PC-3 (cell line): ENCODE results near the gene SETDB1. TPM values are rescaled to one million over a fixed set of nuclear protein-coding genes. Genes with fewer than 3 reads are reported as not detected.

Source experiments
- ATAC-seq: fragments of 200-7000 bp; cut with Tn5 transposase; 2 replicates; pipeline ENCODE4 v1.9.1; 2020; ENCODE audit warnings: mild to moderate bottlenecking, moderate library complexity
- BruUV-seq: library from RNA; stranded (reverse); fragments of 400-500 nt; replicated peaks from 2 replicates; lab custom pipeline; 2021; lab: Mats Ljungman, UMichigan
- CTCF ChIA-PET: fragments of 300-600 bp; sonication (Branson Sonifier 250); formaldehyde crosslinking; loops from one replicate; lab custom pipeline; 2022; ENCODE audit warnings: antibody characterized with exemption; lab: Charles Lee
- POLR2A ChIA-PET: fragments of 300-600 bp; sonication (Branson Sonifier 250); formaldehyde crosslinking; loops from one replicate; lab custom pipeline; 2022; ENCODE audit warnings: antibody characterized with exemption; ENCODE audit not compliant: unreplicated experiment; lab: Charles Lee
- DNase-seq: peaks from one replicate; pipeline ENCODE4 v3.0.0-alpha.2; 2015
- H2AFZ ChIP-seq: fragments of 300-600 bp; sonication (generic); 2 replicates; pipeline ENCODE4 v1.6.0; 2016; ENCODE audit warnings: antibody characterized with exemption, low read length
- H3F3A ChIP-seq: fragments of 300-600 bp; sonication (generic); one replicate; pipeline ENCODE4 v1.6.0; 2017; ENCODE audit warnings: antibody characterized with exemption, low read length, control low read depth, mild to moderate bottlenecking; ENCODE audit not compliant: unreplicated experiment
- H3K27ac ChIP-seq: fragments of 300-600 bp; sonication (generic); 2 replicates; pipeline ENCODE4 v1.5.1; 2016; ENCODE audit warnings: mild to moderate bottlenecking, low read length
- H3K27me3 ChIP-seq: fragments of 300-600 bp; sonication (generic); 2 replicates; pipeline ENCODE4 v1.6.1; 2016; ENCODE audit warnings: low read length, mixed read lengths
- H3K36me3 ChIP-seq: fragments of 300-600 bp; sonication (generic); 2 replicates; pipeline ENCODE4 v1.6.1; 2016; ENCODE audit warnings: low read depth, mixed run types, low read length, mixed read lengths
- H3K4me1 ChIP-seq: fragments of 300-600 bp; sonication (generic); 2 replicates; pipeline ENCODE4 v1.5.1; 2016; ENCODE audit warnings: low read length; ENCODE audit not compliant: insufficient read depth
- H3K4me2 ChIP-seq: fragments of 300-600 bp; sonication (generic); 2 replicates; pipeline ENCODE4 v1.6.0; 2016; ENCODE audit warnings: low read length
- H3K4me3 ChIP-seq: fragments of 300-600 bp; sonication (generic); 2 replicates; pipeline ENCODE4 v1.5.1; 2016; ENCODE audit warnings: mild to moderate bottlenecking, low read length, mixed read lengths
- H3K79me2 ChIP-seq: fragments of 300-600 bp; sonication (generic); 2 replicates; pipeline ENCODE4 v1.6.1; 2017; ENCODE audit warnings: low read length, mixed read lengths
- H3K9ac ChIP-seq: fragments of 300-600 bp; sonication (generic); 2 replicates; pipeline ENCODE4 v1.6.0; 2016; ENCODE audit warnings: mild to moderate bottlenecking, low read length
- H3K9me2 ChIP-seq: fragments of 300-600 bp; sonication (generic); replicated peaks from 2 replicates; pipeline ENCODE4 v1.6.1; 2016; ENCODE audit warnings: mixed run types, low read length, mixed read lengths
- H3K9me3 ChIP-seq: fragments of 300-600 bp; sonication (generic); 2 replicates; pipeline ENCODE4 v1.6.1; 2016; ENCODE audit warnings: low read length, mixed read lengths
- H4K20me1 ChIP-seq: fragments of 300-600 bp; sonication (generic); 2 replicates; pipeline ENCODE4 v1.6.1; 2016; ENCODE audit warnings: low read length, mixed read lengths
- EZH2 ChIP-seq: fragments of 300-600 bp; sonication (generic); IDR thresholded peaks from one replicate; pipeline ENCODE4 v1.6.1; 2017; ENCODE audit warnings: antibody characterized with exemption, mild to moderate bottlenecking, low read length; ENCODE audit not compliant: unreplicated experiment
- EZH2phosphoT487 ChIP-seq: fragments of 300-600 bp; sonication (generic); IDR thresholded peaks from 2 replicates; pipeline ENCODE4 v1.6.1; 2018; ENCODE audit warnings: mild to moderate bottlenecking, antibody characterized with exemption, low read length, borderline replicate concordance
- intact Hi-C: fragments of 100-400 bp; cut with micrococcal nuclease; formaldehyde crosslinking; loops from 2 replicates; pipeline ENCODE4 v1.9.0; 2023
- total RNA-seq: library from RNA; depleted of rRNA; stranded (reverse); fragments of >200 nt; gene quantifications from 2 replicates; pipeline ENCODE4 v1.2.3, GENCODE V29; 2014; rRNA removed
- TF ChIP-seq, protein P1 (sequence below): fragments of 300-600 bp; sonication (generic); conservative IDR thresholded peaks from 2 replicates; pipeline ENCODE4 v1.5.1; 2017; ENCODE audit warnings: antibody characterized with exemption, low read depth, mild to moderate bottlenecking, low read length

SETDB1 gene
- total RNA-seq, 1 experiment from 2014 or later = 42.4 TPM

DNA sequence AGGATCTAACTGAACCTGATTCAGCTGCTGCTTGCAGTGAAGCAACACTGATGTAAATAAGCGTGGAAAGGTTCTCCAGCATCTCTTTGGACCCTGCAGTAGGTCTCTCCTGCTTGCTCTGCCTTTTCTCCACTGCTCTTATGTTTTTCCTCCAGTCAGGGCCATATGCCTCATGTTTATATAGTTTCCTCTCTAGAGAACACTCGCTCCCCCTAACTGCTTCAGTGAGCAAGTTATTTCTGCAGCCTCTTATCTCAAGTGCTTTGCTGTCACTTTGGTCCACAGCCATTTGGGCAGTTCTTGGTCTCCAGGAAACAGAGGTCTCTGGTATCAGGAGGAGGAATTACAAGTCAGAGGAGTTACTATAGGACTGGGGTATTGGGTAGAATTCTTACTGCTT, 87.4 kb downstream of the SETDB1 start:
- peaks cover 30% of the 10 kb centered on the region for H3K79me2 ChIP-seq
- H3K9me2 ChIP-seq = no peaks in the 10 kb centered on the region
- ATAC-seq (no peak), DNase-seq (no peak)
- BruUV-seq = no TSS peak
- H3K27ac ChIP-seq = no peak overlapping the region
- H3K4me3 ChIP-seq = no peak overlapping the region
- H3K9ac ChIP-seq = no peak overlapping the region
- no peaks in the 10 kb centered on the region; the same call in 1 of the 2 replicates for H3K36me3 ChIP-seq
- H3F3A ChIP-seq = no peaks in the 10 kb centered on the region
- H2AFZ ChIP-seq = no peak overlapping the region
- TF ChIP-seq EZH2 (no peak), EZH2phosphoT487 (no peak)
- TF ChIP-seq, protein P1, sequence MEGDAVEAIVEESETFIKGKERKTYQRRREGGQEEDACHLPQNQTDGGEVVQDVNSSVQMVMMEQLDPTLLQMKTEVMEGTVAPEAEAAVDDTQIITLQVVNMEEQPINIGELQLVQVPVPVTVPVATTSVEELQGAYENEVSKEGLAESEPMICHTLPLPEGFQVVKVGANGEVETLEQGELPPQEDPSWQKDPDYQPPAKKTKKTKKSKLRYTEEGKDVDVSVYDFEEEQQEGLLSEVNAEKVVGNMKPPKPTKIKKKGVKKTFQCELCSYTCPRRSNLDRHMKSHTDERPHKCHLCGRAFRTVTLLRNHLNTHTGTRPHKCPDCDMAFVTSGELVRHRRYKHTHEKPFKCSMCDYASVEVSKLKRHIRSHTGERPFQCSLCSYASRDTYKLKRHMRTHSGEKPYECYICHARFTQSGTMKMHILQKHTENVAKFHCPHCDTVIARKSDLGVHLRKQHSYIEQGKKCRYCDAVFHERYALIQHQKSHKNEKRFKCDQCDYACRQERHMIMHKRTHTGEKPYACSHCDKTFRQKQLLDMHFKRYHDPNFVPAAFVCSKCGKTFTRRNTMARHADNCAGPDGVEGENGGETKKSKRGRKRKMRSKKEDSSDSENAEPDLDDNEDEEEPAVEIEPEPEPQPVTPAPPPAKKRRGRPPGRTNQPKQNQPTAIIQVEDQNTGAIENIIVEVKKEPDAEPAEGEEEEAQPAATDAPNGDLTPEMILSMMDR = no peak
- ChIA-PET CTCF (no interaction called here), POLR2A (interaction anchor here (0.6 kb wide), 1 partner anchor 12 kb away, joined by 4 read pairs; no protein-coding TSS in a partner anchor)
- intact Hi-C loops = no loop called here
- no peaks in the 10 kb centered on the region for H3K9me3 ChIP-seq
- no peaks in the 10 kb centered on the region for H4K20me1 ChIP-seq
- H3K27me3 ChIP-seq = no peaks in the 10 kb centered on the region
- H3K4me1 ChIP-seq = peaks cover 15% of the 10 kb centered on the region
- no peak overlapping the region for H3K4me2 ChIP-seq

Other genes with a start within 250 kb of the SETDB1 start
- gene GOLPH3L, start 229.2 kb upstream of the SETDB1 start, total RNA-seq = 9.6 and 15.6 TPM in 2 replicates
- gene HORMAD1, start 205.5 kb upstream of the SETDB1 start, total RNA-seq = not detected in 2 replicates
- 0.46 TPM in 1 of 2 replicates, not detected in the other for gene CTSS, start 160.6 kb upstream of the SETDB1 start, total RNA-seq
- 2.0 and 5.6 TPM in 2 replicates for gene CTSK, start 118.1 kb upstream of the SETDB1 start, total RNA-seq
- gene ARNT, start 49.8 kb upstream of the SETDB1 start, total RNA-seq = 16.7 and 18.5 TPM in 2 replicates
- gene CTXND2, start 39.2 kb upstream of the SETDB1 start, total RNA-seq = not detected in 2 replicates
- gene CERS2, start 48.5 kb downstream of the SETDB1 start, total RNA-seq = 176 TPM in 2 replicates
- gene ANXA9, start 55.9 kb downstream of the SETDB1 start, total RNA-seq = 0.18 and 0.75 TPM in 2 replicates
- 6.3 and 7.8 TPM in 2 replicates for gene MINDY1, start 80.5 kb downstream of the SETDB1 start, total RNA-seq
- gene PRUNE1, start 82.1 kb downstream of the SETDB1 start, total RNA-seq = 19.4 and 20.3 TPM in 2 replicates
- gene BNIPL, start 110.2 kb downstream of the SETDB1 start, total RNA-seq = 0.51 and 2.4 TPM in 2 replicates
- gene C1orf56, start 121.4 kb downstream of the SETDB1 start, total RNA-seq = 2.8 and 3.8 TPM in 2 replicates
- gene CDC42SE1, start 133.3 kb downstream of the SETDB1 start, total RNA-seq = 60.8 and 61.4 TPM in 2 replicates
- 12.3 and 14.1 TPM in 2 replicates for gene MLLT11, start 134.0 kb downstream of the SETDB1 start, total RNA-seq
- gene GABPB2, start 144.4 kb downstream of the SETDB1 start, total RNA-seq = 6.4 and 6.9 TPM in 2 replicates
- 2.0 and 2.8 TPM in 2 replicates for gene SEMA6C, start 220.3 kb downstream of the SETDB1 start, total RNA-seq
- not detected in 2 replicates for gene TNFAIP8L2, start 230.3 kb downstream of the SETDB1 start, total RNA-seq
- gene LYSMD1, start 239.5 kb downstream of the SETDB1 start, total RNA-seq = 6.3 and 7.5 TPM in 2 replicates
- gene SCNM1, start 239.8 kb downstream of the SETDB1 start, total RNA-seq = 80.3 and 82.4 TPM in 2 replicates
- gene TMOD4, start 249.6 kb downstream of the SETDB1 start, total RNA-seq = 1.8 and 2.7 TPM in 2 replicates